Measurements from ENCODE around the gene NPC1.

NPC1 gene

DNA sequence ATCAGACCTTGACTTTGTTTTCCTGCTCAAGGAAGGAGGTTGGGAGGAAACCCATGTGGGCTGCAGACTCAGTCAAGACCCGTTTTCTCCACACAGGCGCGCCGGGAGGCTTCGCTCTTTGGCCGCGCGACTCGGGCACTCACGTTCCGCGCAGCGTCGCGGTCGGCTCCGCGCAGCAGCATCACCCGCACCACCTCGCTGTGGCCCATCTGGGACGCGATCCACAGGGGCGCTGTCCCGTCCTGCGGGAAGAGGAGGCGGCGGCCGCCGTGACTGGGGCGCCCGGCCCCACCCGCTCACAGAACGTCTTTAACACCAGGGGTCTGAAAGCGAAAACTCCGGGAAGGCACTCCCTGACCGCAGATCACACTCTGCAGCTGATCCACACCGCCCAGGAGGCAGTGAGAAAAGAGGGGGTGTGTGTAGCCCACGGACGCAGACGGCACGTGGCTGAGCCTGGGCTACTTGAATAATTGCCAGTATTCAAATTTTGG, 33.1 kb upstream of the NPC1 start:
- no peak overlapping the region for H3K9ac ChIP-seq (ENCODE audit: low read length)
- H2AFZ ChIP-seq (ENCODE audit: low read length), result no peak overlapping the region
- H3K36me3 ChIP-seq (ENCODE audit: insufficient read depth, low read length), result no peaks in the 10 kb centered on the region
- H3K27me3 ChIP-seq (ENCODE audit: insufficient read depth, low read length), result 0 out of 2 replicates have a peak, but pooled peaks cover 5% of the 10 kb centered on the region
- H3F3A ChIP-seq (ENCODE audit: insufficient read depth, low read length), result no peaks in the 10 kb centered on the region
- H3K4me2 ChIP-seq (ENCODE audit: low read length), result no peak overlapping the region
- no peaks in the 10 kb centered on the region for H3K79me2 ChIP-seq (ENCODE audit: insufficient read depth, low read length)
- H3K4me3 ChIP-seq (ENCODE audit: low read depth, low read length, poor library complexity, severe bottlenecking), result no peak overlapping the region
- no peak overlapping the region for H3K27ac ChIP-seq (ENCODE audit: low read depth, low read length, poor library complexity, severe bottlenecking)
- H3K9me3 ChIP-seq (ENCODE audit: low read length), result no peaks in the 10 kb centered on the region
- no peaks in the 10 kb centered on the region for H3K9me2 ChIP-seq (ENCODE audit: low read depth, low read length)
- TF ChIP-seq EZH2 (IDR thresholded peaks at IDR 0.05; ENCODE audit: borderline replicate concordance, low read length), result no peak
- no peaks in the 10 kb centered on the region for H3K4me1 ChIP-seq (ENCODE audit: insufficient read depth, low read length, severe bottlenecking)
- no peaks in the 10 kb centered on the region for H4K20me1 ChIP-seq (ENCODE audit: insufficient read depth, low read length)

DNA sequence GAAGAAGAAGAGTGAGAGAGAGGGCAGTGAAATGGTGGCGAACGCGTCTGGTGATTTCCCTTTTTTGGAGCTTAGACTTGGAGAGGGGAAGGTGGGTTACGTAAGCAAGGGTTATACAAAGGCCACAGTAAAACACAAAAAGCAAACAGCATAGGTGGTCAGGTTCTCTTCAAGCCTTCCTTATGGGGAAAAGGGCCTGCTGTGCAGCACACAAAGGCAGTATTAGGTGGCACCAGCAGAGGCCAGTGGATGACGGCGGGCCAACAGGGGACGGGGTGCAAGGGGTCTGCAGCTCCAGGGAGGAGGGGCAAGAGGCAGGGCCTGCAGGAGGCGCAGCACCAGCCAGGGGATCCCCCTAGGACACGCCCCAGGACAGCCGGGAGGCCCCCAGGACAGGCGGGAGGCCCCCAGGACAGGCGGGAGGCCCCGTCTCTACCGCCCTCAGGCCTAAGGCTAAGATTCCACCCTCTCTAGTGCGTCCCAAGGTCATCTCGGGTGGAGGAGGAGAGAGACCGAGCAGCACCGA, 32.6 kb upstream of the NPC1 start:
- no peaks in the 10 kb centered on the region for H3K4me1 ChIP-seq (ENCODE audit: insufficient read depth, low read length, severe bottlenecking)
- no peak overlapping the region for H2AFZ ChIP-seq (ENCODE audit: low read length)
- no peaks in the 10 kb centered on the region for H3K36me3 ChIP-seq (ENCODE audit: insufficient read depth, low read length)
- no peak overlapping the region for H3K27ac ChIP-seq (ENCODE audit: low read depth, low read length, poor library complexity, severe bottlenecking)
- TF ChIP-seq EZH2 (IDR thresholded peaks at IDR 0.05; ENCODE audit: borderline replicate concordance, low read length), result no peak
- TF ChIP-seq, protein P1, sequence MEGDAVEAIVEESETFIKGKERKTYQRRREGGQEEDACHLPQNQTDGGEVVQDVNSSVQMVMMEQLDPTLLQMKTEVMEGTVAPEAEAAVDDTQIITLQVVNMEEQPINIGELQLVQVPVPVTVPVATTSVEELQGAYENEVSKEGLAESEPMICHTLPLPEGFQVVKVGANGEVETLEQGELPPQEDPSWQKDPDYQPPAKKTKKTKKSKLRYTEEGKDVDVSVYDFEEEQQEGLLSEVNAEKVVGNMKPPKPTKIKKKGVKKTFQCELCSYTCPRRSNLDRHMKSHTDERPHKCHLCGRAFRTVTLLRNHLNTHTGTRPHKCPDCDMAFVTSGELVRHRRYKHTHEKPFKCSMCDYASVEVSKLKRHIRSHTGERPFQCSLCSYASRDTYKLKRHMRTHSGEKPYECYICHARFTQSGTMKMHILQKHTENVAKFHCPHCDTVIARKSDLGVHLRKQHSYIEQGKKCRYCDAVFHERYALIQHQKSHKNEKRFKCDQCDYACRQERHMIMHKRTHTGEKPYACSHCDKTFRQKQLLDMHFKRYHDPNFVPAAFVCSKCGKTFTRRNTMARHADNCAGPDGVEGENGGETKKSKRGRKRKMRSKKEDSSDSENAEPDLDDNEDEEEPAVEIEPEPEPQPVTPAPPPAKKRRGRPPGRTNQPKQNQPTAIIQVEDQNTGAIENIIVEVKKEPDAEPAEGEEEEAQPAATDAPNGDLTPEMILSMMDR (IDR thresholded peaks at IDR 0.05; ENCODE audit: low read length), result no peak
- H3K79me2 ChIP-seq (ENCODE audit: insufficient read depth, low read length), result no peaks in the 10 kb centered on the region
- no peaks in the 10 kb centered on the region for H3K9me2 ChIP-seq (ENCODE audit: low read depth, low read length)
- no peaks in the 10 kb centered on the region for H3K9me3 ChIP-seq (ENCODE audit: low read length)
- no peak overlapping the region for H3K4me3 ChIP-seq (ENCODE audit: low read depth, low read length, poor library complexity, severe bottlenecking)
- H3F3A ChIP-seq (ENCODE audit: insufficient read depth, low read length), result no peaks in the 10 kb centered on the region
- H3K4me2 ChIP-seq (ENCODE audit: low read length), result no peak overlapping the region
- 0 out of 2 replicates have a peak, but pooled peaks cover 5% of the 10 kb centered on the region for H3K27me3 ChIP-seq (ENCODE audit: insufficient read depth, low read length)
- no peak overlapping the region for H3K9ac ChIP-seq (ENCODE audit: low read length)
- H4K20me1 ChIP-seq (ENCODE audit: insufficient read depth, low read length), result no peaks in the 10 kb centered on the region

DNA sequence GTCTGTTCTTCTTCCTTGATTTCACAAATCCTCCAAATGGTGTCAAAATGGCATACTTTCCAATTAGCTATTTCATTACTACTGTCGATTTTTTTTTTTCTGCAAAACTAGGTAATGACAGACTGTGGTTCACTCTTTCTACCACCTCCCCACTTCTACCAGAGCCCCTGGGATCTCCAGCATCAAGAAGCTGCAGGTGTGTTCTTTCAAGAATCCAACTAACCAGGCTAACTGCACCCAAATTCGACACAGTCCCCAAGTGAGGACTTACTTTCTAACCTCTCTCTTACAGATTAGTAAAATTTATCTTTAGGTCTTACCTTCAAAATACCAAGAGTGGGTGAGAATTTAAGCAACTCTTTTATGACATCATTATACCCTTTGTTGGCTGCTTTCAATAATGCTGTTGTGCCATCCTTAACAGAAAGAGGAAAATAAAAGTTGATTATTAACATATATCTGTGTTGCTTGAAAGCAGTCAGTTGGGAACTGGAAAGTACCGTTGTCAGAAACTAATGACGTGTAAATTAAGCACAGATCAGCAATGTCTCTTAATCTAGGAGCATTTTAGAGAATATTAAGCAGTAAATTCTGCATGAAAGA, 31.2 kb upstream of the NPC1 start:
- H3K27me3 ChIP-seq (ENCODE audit: insufficient read depth, low read length), result 0 out of 2 replicates have a peak, but pooled peaks cover 5% of the 10 kb centered on the region
- H3K4me1 ChIP-seq (ENCODE audit: insufficient read depth, low read length, severe bottlenecking), result no peaks in the 10 kb centered on the region
- H3K27ac ChIP-seq (ENCODE audit: low read depth, low read length, poor library complexity, severe bottlenecking), result no peak overlapping the region
- no peak overlapping the region for H3K4me3 ChIP-seq (ENCODE audit: low read depth, low read length, poor library complexity, severe bottlenecking)
- no peak overlapping the region for H3K4me2 ChIP-seq (ENCODE audit: low read length)
- no peaks in the 10 kb centered on the region for H3K9me3 ChIP-seq (ENCODE audit: low read length)
- no peaks in the 10 kb centered on the region for H4K20me1 ChIP-seq (ENCODE audit: insufficient read depth, low read length)
- TF ChIP-seq, protein P1 (IDR thresholded peaks at IDR 0.05; ENCODE audit: low read length), result no peak
- TF ChIP-seq EZH2 (IDR thresholded peaks at IDR 0.05; ENCODE audit: borderline replicate concordance, low read length), result no peak
- no peak overlapping the region for H2AFZ ChIP-seq (ENCODE audit: low read length)
- H3K9ac ChIP-seq (ENCODE audit: low read length), result no peak overlapping the region
- H3K79me2 ChIP-seq (ENCODE audit: insufficient read depth, low read length), result no peaks in the 10 kb centered on the region
- no peaks in the 10 kb centered on the region for H3F3A ChIP-seq (ENCODE audit: insufficient read depth, low read length)
- no peaks in the 10 kb centered on the region for H3K36me3 ChIP-seq (ENCODE audit: insufficient read depth, low read length)
- no peaks in the 10 kb centered on the region for H3K9me2 ChIP-seq (ENCODE audit: low read depth, low read length)
